Lung (tissue), 12 donors: ENCODE results near the gene NCOA5. TPM values are rescaled to one million over a fixed set of nuclear protein-coding genes. Genes with fewer than 3 reads are reported as not detected.

Source experiments
- ATAC-seq: fragments of 200-7000 bp; cut with Tn5 transposase; one replicate; pipeline ENCODE4 v1.9.1; 2020; ENCODE audit warnings: moderate number of reproducible peaks; ENCODE audit not compliant: insufficient read depth, low FRiP score
- DNase-seq, 3 donors: peaks; one replicate each; pipeline ENCODE4 v3.0.0-alpha.2; 2013 to 2017
- H3K27ac ChIP-seq, 2 donors: one replicate each; pipeline ENCODE4 v1.5.1; 2013; ENCODE audit warnings: mild to moderate bottlenecking in 2 of 2, moderate library complexity in 2 of 2, control low read depth in 1 of 2, inconsistent platforms in 1 of 2, low read depth in 1 of 2, low read length in 1 of 2
- H3K27me3 ChIP-seq, 3 donors: one replicate each; pipeline ENCODE4 v1.5.1; 2013; ENCODE audit warnings: low read length in 2 of 3; ENCODE audit not compliant: control insufficient read depth in 3 of 3, insufficient read depth in 3 of 3
- H3K36me3 ChIP-seq, 4 donors: one replicate each; pipeline ENCODE4 v1.5.1; 2013; ENCODE audit warnings: low read length in 4 of 4, mild to moderate bottlenecking in 1 of 4, moderate library complexity in 1 of 4; ENCODE audit not compliant: control insufficient read depth in 4 of 4, insufficient read depth in 4 of 4
- H3K4me1 ChIP-seq, 5 donors: one replicate each; pipeline ENCODE4 v1.5.1; 2013; ENCODE audit warnings: low read length in 5 of 5, mild to moderate bottlenecking in 2 of 5, moderate library complexity in 1 of 5; ENCODE audit not compliant: control insufficient read depth in 5 of 5, insufficient read depth in 5 of 5
- H3K4me3 ChIP-seq: one replicate; pipeline ENCODE4 v1.5.1; 2013; ENCODE audit warnings: mild to moderate bottlenecking, control low read depth, moderate library complexity
- H3K9ac ChIP-seq, 2 donors: one replicate each; pipeline ENCODE4 v1.5.1; 2013; ENCODE audit warnings: low read length in 2 of 2, control low read depth in 1 of 2; ENCODE audit not compliant: insufficient read depth in 1 of 2
- H3K9me3 ChIP-seq, 4 donors: one replicate each; pipeline ENCODE4 v1.5.1; 2013; ENCODE audit warnings: low read length in 3 of 4, mild to moderate bottlenecking in 1 of 4, moderate library complexity in 1 of 4; ENCODE audit not compliant: control insufficient read depth in 4 of 4, insufficient read depth in 3 of 4
- CTCF ChIP-seq: IDR thresholded peaks from 2 replicates; pipeline ENCODE4 v1.5.1; 2012; ENCODE audit warnings: mild to moderate bottlenecking; ENCODE audit errors: control extremely low read depth, extremely low read depth
- WGBS, 2 donors: extraction: QIAGEN DNeasy Blood & Tissue Kit; methylation state at CpG; one replicate each; pipeline ENCODE4 v1.1.7; 2013; 5-methylcytosine and 5-hydroxymethylcytosine counted together
- polyA plus RNA-seq, 2 donors: library from polyadenylated mRNA; stranded (reverse); fragments of 200-250 nt; gene quantifications; one replicate each; pipeline ENCODE4 v1.2.1, GENCODE V29; 2013
- total RNA-seq, 2 donors: library from RNA; depleted of rRNA in 1 of 2; stranded (reverse); fragments of >200 nt in 1 of 2; gene quantifications; one replicate each; pipeline ENCODE4 v1.2.1, GENCODE V29; 2014 to 2021
- donor health status: control.
- donor health status: control.
- donor health status: Bipolar disorder and iron deficiency.
- donor health status: healthy.
- donor health status: DM: yes; HTN: yes; CAD: no.

The NCOA5 gene
- total and polyA plus RNA-seq, 4 donors = 11.1 to 24.2 (median 15.1) TPM

GRCh38 chr20:46112430-46113112 is 22.8 kb upstream of the NCOA5 start:
- peaks cover 0 to 1% (median 0%) of the 10 kb centered on the region in 5 donors for H3K4me1 ChIP-seq
- no peak for TF ChIP-seq CTCF
- ATAC-seq = no peak
- H3K36me3 ChIP-seq = no peaks in the 10 kb centered on the region
- WGBS, 2 donors = 74 to 89% methylated on average over 10 of the region's 10 CpGs
- H3K9ac ChIP-seq = no peak overlapping the region
- H3K27ac ChIP-seq = no peak overlapping the region
- no peak overlapping the region for H3K4me3 ChIP-seq
- no peaks in the 10 kb centered on the region for H3K9me3 ChIP-seq
- H3K27me3 ChIP-seq = peaks cover 0 to 31% (median 5%) of the 10 kb centered on the region in 3 donors
- no peak for DNase-seq

- no peak for DNase-seq
- Histone ChIP-seq H3K4me1 (no peaks in the 10 kb centered on the region), H3K4me3 (no peak overlapping the region), H3K27ac (no peak overlapping the region), H3K36me3 (no peaks in the 10 kb centered on the region), H3K9me3 (no peaks in the 10 kb centered on the region), H3K9ac (no peak overlapping the region), H3K27me3 (peaks cover 0 to 33% (median 5%) of the 10 kb centered on the region in 3 donors)
- no peak for TF ChIP-seq CTCF
- ATAC-seq = no peak
These were observed 22.1 kb upstream of the NCOA5 start for GRCh38 chr20:46111836-46112212.

- H3K4me3 ChIP-seq = no peak overlapping the region
- H3K36me3 ChIP-seq = no peaks in the 10 kb centered on the region
- H3K9ac ChIP-seq = no peak overlapping the region
- ATAC-seq = peak; percentile 62
- no peaks in the 10 kb centered on the region for H3K9me3 ChIP-seq
- no peaks in the 10 kb centered on the region for H3K4me1 ChIP-seq
- no peak overlapping the region for H3K27ac ChIP-seq
- peak in 1 of 3 donors; percentile 28 for DNase-seq
- 45 to 49% methylated on average over 5 of the region's 5 CpGs for WGBS, 2 donors
- peaks cover 0 to 33% (median 5%) of the 10 kb centered on the region in 3 donors for H3K27me3 ChIP-seq
- no peak for TF ChIP-seq CTCF
These were observed 21.5 kb upstream of the NCOA5 start for GRCh38 chr20:46111028-46111835.
